Omental fat pad (tissue), 4 donors: Measurements from ENCODE around the gene HES2. TPM values are rescaled to one million over a fixed set of nuclear protein-coding genes. Genes with fewer than 3 reads are reported as not detected.

Source experiments
- ATAC-seq: fragments of 150-250 bp; one replicate; pipeline ENCODE4 v1.9.1; 2016; ENCODE audit warnings: mild to moderate bottlenecking, moderate library complexity; ENCODE audit not compliant: low FRiP score
- DNase-seq: peaks from one replicate; pipeline ENCODE4 v3.0.0-alpha.2; 2019; ENCODE audit warnings: low spot score
- CTCF ChIP-seq, 3 donors: fragments of 450-650 bp; IDR thresholded peaks; one replicate each; pipeline ENCODE4 v1.5.1; 2016 to 2017; ENCODE audit warnings: antibody characterized with exemption in 3 of 3, mild to moderate bottlenecking in 3 of 3, moderate library complexity in 2 of 3
- total RNA-seq, 4 donors: library from RNA; depleted of rRNA; stranded (reverse); fragments of >200 nt; gene quantifications; one replicate each; pipeline ENCODE4 v1.1.0, GENCODE V29; 2016

The HES2 gene, protein sequence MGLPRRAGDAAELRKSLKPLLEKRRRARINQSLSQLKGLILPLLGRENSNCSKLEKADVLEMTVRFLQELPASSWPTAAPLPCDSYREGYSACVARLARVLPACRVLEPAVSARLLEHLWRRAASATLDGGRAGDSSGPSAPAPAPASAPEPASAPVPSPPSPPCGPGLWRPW
- total RNA-seq, result under 1 TPM in 1 of 4 donors, not detected in 3; 0.12 TPM

DNA sequence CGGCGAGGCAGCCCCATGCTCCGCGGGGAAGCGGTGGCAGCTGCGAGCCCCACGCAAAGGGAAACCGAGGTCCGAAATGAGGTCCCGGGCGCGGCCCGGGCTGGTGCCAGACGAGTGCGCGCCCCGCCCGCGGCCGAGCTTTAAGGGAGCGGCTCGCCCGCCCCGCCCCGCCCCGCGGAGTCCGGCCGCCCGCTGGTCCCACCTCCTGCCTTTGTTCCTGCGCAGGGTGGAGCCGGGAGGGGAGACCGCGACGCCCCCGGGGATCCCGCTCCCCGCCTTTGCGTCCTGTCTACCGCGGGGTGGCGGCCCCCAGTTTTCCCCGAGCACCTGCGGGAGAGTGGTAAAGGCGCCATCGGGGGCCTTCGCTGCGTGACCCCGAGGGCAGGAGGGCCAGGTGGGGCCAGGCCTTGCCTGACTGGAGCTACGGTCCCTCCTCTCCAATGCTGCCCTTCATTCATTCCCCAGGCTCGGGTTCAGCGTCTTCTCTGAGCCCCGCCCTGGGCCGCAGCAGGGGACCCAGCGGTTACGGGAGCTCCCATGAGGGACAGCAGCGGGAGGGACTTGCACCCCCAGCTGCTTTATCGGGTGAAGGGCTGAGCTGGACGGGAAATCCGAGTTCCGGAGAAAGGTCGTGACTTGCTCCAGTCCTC is at the start of gene HES2:
TSS of gene HES2 (minus strand) at position 116 of the 650 bp plus-strand sequence. CDS start at position 17, 99 bp downstream.
- no peak for DNase-seq
- ATAC-seq, result no peak
- no peak for TF ChIP-seq CTCF (IDR thresholded peaks at IDR 0.05)

GRCh38 chr1:6468729-6469461 is 49.2 kb upstream of the HES2 start:
- TF ChIP-seq CTCF (IDR thresholded peaks at IDR 0.05), result no peak
- ATAC-seq, result no peak
- no peak for DNase-seq

GRCh38 chr1:6467744-6468688 is 48.3 kb upstream of the HES2 start:
- ATAC-seq (no peak), DNase-seq (no peak)
- no peak for TF ChIP-seq CTCF (IDR thresholded peaks at IDR 0.05)

DNA sequence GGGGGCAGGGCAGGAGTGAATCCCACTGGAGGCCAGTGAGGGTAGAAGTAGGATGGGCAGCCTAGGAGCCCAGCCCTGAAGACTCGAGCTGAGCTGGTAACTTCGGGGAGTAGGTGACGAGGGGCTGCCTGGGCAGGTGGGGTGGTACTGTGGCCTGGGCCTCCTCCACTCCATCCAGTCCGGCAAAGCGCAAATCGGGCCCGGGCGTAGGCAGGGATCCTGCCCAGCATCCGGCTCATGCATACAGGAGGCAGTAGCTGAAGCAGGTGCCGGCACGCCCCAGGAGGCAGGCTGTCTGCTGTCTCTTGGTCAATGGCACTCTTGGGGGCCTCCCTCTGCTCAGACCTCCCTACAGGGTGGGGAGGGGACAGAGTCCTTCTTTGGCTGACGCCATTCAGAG is 47.5 kb upstream of the HES2 start:
- no peak for TF ChIP-seq CTCF (IDR thresholded peaks at IDR 0.05)
- peak; percentile 11 for ATAC-seq

DNA sequence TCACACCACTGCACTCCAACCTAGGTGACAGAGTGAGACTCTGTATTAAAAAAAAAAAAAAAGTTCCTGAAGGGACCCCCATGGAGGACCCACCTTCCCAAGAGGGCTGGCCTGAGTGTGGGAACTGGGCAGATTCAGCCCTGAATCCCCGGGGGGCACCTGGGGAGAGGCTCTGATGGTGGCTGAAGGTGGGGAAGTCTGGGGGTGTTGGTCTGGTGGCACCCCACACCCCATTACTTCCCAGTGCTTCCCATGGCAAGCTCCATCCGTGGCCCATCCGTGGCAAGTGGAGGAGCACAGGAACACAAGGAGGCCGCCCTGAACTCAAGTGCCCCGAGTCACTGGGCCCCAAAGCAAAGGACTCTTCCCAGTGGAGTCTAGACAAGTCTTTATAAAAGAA is 47.0 kb upstream of the HES2 start:
- no peak for DNase-seq
- ATAC-seq, result no peak
- no peak for TF ChIP-seq CTCF (IDR thresholded peaks at IDR 0.05)

More for the DNA sequence above, 47.5 kb upstream of the HES2 start:
- DNase-seq, result no peak

- no peak for ATAC-seq
- TF ChIP-seq CTCF (IDR thresholded peaks at IDR 0.05), result no peak
- no peak for DNase-seq
These were observed 46.3 kb upstream of the HES2 start, which contains the start of gene TNFRSF25 for GRCh38 chr1:6466023-6466422. TSS of gene TNFRSF25 (minus strand) at chr1:6466173. CDS start at chr1:6466107, 66 bp downstream.
